ENCODE measurements around the gene MBOAT2.
"Not testable (repeated sequence)": the region's sequence is repeated elsewhere in the genome, so short reads cannot be mapped to it uniquely, and the experiment has no call there.

The MBOAT2 gene

DNA sequence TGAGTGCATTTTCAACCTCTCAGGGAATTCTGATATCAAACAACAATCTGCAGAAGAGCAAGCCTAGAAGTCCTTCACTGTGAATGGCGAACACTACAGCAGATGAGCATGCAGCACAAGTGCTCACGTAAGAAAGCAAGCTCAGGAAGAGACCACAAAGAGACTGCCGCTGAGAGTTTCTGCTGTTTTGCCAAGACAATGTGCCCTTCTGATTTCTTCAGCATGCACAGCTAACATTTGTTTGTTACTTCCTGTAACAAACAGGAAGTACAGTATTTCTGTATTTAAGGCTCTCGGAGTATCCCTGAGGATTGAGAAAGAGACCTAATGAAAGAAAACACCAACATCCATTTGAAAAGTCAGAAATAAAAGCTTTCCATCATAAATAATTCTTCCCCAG, 45.9 kb downstream of the MBOAT2 start:
- DNase-seq (ENCODE audit: low read depth in 3 of 3), result no peak

DNA sequence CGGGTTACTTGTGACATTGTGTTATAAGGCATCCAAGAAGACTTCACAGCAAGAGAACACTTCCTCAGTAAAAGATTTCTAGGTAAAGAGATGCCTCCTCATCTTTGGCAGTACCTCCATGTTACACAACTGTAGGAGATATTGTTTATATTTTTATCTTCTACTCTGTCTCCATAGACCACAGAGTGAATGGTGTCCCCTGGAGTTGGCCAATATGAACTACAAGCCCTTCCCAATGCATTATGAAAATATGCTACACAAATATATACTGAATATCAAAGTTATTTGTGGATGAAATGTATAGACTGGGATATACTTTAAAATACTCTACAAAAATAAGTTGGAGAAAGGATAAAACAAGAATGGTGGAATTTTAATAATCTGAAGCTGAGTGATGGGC, 46.7 kb downstream of the MBOAT2 start:
- no peak for DNase-seq (ENCODE audit: low read depth in 3 of 3)

- DNase-seq (ENCODE audit: low read depth in 3 of 3), result no peak
These were observed 48.5 kb downstream of the MBOAT2 start for GRCh38 chr2:8954990-8955389.

- DNase-seq (ENCODE audit: low read depth in 3 of 3), result no peak
These were observed 50.0 kb downstream of the MBOAT2 start for GRCh38 chr2:8953525-8953924.

DNA sequence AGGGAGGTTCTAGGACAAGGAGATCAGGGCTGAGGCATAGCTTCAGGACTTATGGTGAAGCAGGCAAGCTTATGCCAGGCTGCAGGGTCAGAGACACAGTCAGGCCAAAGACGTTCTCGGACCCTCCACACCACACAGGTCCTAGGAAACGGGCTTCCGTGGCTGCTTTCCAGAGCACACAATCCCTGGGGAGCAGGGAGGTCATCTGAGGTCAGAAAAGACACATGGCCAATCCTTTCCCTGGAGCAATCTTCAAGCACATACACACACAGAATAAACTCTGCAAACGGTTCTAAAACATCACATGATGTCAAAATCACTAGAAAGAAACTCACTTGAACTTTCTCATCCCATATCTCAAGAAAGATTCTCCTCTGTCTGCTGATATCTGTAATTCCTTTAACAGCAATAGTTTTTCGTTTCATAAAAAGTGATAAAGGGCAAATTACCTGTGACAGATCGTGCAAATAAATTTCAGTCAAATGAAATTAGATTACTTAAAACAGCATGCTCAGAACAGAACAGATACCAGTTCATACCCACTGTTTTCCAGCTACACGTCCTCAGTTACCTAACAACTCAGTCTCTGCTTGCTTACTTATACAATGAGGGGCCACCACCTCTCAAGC, 63.9 kb downstream of the MBOAT2 start:
- no peak for DNase-seq (ENCODE audit: low read depth in 3 of 3)

DNA sequence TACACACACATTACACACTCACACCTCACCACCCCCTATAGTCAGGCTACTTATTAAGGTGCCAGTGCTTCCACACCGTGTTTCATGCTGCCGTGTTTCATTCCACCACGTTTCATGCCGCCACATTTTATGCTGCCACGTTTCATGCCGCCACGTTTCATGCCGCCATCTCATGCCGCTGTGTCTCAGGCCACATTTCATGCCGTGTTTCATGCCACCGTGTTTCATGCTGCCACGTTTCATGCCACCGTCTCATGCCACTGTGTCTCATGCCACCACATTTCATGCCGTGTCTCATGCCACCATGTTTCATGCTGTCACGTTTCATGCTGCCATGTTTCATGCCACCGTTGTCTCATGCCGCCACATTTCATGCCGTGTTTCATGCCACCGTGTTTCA, 65.1 kb downstream of the MBOAT2 start:
- no peak for DNase-seq (ENCODE audit: low read depth in 3 of 3)

GRCh38 chr2:8935982-8936381, 67.5 kb downstream of the MBOAT2 start:
- no peak for DNase-seq (ENCODE audit: low read depth in 3 of 3)

DNA sequence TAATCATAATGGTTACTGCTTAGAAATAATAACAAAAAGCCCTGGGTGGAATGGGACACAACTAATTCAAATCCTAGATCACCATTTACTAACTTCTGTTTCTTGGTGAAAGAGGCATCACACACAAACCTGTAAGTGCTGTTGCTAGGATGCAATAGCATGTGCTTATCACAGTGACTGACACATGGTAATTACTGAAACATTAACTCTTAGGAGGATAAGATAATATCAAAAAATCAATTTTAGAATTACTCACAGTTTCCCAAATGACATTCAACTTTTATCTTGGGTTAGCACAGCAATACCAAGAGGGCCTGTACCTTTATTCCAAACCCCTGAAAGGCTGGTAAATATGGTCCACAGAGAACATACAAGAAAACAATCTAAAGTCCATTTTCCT, 69.1 kb downstream of the MBOAT2 start:
- no peak for DNase-seq (ENCODE audit: low read depth in 3 of 3)

- DNase-seq (ENCODE audit: low read depth in 3 of 3), result no peak
These were observed 70.8 kb downstream of the MBOAT2 start for GRCh38 chr2:8932702-8933101.

DNA sequence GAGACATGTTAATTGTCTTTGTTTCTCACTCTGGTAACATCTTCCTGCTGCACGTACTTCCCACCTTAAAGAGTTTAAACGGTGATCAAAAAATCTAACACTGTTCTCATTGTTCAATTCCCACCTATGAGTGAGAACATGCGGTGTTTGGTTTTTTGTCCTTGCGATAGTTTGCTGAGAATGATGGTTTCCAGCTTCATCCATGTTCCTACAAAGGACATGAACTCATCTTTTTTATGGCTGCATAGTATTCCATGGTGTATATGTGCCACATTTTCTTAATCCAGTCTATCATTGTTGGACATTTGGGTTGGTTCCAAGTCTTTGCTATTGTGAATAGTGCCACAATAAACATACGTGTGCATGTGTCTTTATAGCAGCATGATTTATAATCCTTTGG, 73.3 kb downstream of the MBOAT2 start:
- DNase-seq (ENCODE audit: low read depth in 3 of 3), result not testable (repeated sequence)

DNA sequence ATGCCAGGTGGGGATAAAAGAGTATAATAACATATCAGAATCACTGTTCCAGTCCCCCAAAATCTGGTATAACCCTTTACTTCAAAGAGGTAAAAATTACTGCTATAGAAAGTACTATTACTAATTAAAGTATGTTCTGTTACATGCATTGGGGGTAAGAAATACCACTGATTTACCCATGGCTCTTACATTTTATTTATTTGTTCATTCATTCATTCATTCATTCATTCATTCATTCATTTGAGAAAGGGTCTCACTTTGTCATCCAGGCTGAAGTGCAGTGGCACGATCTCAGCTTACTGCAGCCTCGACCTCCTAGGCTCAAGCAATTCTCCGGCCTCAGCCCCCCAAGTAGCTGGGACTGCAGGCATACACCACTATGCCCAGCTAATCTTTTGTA, 74.4 kb downstream of the MBOAT2 start:
- no peak for DNase-seq (ENCODE audit: low read depth in 3 of 3)

DNA sequence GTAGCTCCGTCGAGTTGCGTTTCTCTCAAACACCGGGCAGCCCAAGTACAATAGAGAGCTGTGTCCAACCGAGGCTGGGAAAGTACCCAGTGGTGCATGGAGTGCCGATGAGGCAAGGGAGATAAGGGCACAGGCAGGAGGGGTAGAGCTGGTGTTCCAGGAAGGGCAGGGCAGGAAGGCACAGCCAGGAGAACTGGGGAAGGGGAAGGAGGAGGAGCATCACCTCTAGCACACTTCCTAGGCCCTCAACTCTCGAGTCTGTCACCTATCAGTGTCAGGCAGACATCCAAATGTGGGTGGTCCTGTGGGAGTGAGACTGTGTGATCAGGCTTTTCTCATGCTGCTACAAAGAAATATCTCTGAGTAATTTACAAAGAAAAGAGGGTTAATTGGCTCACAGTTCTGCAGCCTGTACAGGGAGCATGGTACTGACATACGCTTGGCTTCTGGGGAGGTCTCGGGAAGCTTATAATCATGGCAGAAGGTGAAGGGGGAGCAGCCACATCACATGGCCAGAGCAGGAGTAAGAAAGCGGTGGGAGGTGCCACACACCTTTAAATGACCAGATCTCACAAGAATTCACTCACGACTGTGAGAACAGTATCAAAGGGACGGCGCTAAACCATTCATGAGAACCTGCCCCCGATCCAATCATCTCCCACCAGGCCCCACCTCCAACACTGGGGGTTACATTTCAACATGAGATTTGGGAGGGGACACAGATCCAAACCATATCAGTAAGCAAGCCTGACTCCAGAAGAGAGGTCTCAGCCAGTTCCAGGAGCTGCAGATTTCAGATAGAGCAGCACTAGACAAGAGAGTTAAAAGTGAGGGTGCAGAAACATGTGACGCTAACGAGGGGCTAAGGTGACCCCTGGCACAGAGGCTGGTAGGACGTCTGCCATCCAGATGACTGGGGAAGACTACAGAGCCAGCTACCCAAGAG, 75.7 kb downstream of the MBOAT2 start:
- DNase-seq (ENCODE audit: low read depth in 3 of 3), result no peak

DNA sequence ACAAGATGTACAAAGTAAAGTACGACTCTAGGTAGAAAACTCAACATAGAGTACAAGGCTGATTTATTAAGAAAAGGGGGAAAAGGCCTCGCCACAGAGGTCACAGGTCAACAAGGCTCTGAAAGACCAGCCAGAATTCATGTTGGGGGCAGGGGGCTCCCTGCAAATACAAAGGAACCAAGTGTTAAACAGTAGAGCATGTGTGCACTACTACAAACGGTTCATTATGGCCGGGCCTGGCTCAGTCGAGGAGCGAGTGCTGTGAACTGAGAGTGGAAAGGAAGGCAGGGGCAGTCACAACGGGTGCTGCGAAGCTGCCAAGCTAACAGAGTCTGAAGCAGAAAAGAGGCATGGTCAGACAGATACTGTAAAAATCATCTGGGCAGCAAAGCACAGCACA, 77.1 kb downstream of the MBOAT2 start:
- no peak for DNase-seq (ENCODE audit: low read depth in 3 of 3)

GRCh38 chr2:8925411-8925810, 78.1 kb downstream of the MBOAT2 start:
- DNase-seq (ENCODE audit: low read depth in 3 of 3), result no peak

- DNase-seq (ENCODE audit: low read depth in 3 of 3), result no peak
These were observed 80.3 kb downstream of the MBOAT2 start for GRCh38 chr2:8923183-8923582.

DNA sequence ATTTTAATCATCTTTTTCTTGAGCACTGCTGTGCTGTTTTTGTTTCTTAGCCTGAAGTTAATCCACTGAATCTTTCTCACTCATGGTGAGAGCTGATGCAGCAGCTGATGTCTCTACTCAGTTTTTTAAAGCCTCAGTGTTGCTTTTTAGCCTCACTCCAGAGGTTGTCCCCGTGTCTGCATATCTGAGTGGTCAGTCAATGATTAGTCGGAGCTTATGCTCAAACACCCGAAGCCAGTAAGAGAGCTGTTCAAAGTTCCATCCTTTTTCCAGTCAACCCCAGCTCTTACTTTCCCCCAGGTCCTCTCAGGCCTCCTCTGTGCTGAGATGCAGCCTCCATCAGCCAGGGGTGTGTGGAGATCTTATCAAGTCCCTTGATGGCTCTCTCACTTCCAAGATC, 81.1 kb downstream of the MBOAT2 start:
- no peak for DNase-seq (ENCODE audit: low read depth in 3 of 3)

DNA sequence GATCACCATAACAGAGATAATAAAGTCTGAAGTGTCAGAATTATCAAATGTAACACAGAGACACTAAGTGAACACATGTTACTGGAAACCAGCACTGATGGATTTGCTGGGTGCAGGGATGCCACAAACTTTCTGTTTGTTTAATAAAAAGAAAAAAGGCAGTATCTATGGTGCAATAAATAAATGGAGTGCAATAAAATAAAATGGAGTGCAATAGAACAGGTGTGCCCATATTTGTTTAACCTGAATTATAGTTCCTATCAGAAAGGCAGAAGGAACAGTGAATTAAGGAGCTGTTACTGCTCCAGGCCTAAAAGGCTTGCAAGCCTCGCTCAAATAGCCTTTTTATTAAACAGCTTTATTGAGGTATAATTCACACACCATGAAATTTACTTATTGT, 85.1 kb downstream of the MBOAT2 start:
- DNase-seq (ENCODE audit: low read depth in 3 of 3), result no peak

- DNase-seq (ENCODE audit: low read depth in 3 of 3), result no peak
These were observed 87.5 kb downstream of the MBOAT2 start for GRCh38 chr2:8915941-8916340.

- not testable (repeated sequence) for DNase-seq (ENCODE audit: low read depth in 3 of 3)
These were observed 89.7 kb downstream of the MBOAT2 start for GRCh38 chr2:8913767-8914166.

- DNase-seq (ENCODE audit: low read depth in 3 of 3), result no peak
These were observed 95.7 kb downstream of the MBOAT2 start for GRCh38 chr2:8907764-8908288.

DNA sequence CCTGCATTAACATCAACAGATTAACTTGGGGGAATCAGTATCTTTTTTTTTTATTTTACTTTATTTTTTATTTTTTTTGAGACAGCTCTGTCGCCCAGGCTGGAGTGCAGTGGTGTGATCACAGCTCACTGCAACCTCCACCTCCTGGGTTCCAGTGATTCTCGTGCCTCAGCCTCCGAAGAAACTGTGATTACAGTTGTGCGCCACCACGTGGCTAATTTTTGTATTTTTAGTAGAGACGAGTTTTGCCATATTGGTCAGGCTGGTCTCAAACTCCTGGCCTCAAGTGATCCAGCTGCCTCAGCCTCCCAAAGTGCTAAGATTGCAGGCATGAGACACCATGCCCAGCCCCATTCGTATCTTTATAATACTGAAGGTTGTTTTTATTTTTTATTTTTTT, 99.6 kb downstream of the MBOAT2 start:
- not testable (repeated sequence) for DNase-seq (ENCODE audit: low read depth in 3 of 3)

- DNase-seq (ENCODE audit: low read depth in 3 of 3), result not testable (repeated sequence)
These were observed 100.7 kb downstream of the MBOAT2 start for GRCh38 chr2:8902757-8903156.

GRCh38 chr2:8897206-8897605, 106.3 kb downstream of the MBOAT2 start:
- not testable (repeated sequence) for DNase-seq (ENCODE audit: low read depth in 3 of 3)
